GM23338 (cell line): ENCODE results near the gene NDST4. TPM values are rescaled to one million over a fixed set of nuclear protein-coding genes. Genes with fewer than 3 reads are reported as not detected.

ENCODE experiments used
- ATAC-seq: fragments of 200-7000 bp; cut with Tn5 transposase; 3 replicates; pipeline ENCODE4 v1.9.1; 2020
- DNase-seq: peaks from one replicate; pipeline ENCODE4 v3.0.0-alpha.2; 2015; ENCODE audit warnings: low spot score
- H2AFZ ChIP-seq: fragments of 200-600 bp; sonication (generic); 2 replicates; pipeline ENCODE4 v1.8.0; 2016; ENCODE audit warnings: antibody characterized with exemption, mild to moderate bottlenecking, moderate library complexity
- H3F3A ChIP-seq: fragments of 200-600 bp; sonication (generic); replicated peaks from 2 replicates; pipeline ENCODE4 v1.8.0; 2017; ENCODE audit warnings: antibody characterized with exemption, mixed run types, low read depth
- H3K27ac ChIP-seq: fragments of 200-600 bp; sonication (generic); 2 replicates; pipeline ENCODE4 v1.6.1; 2016; ENCODE audit warnings: low read depth
- H3K27me3 ChIP-seq: fragments of 200-600 bp; sonication (generic); 2 replicates; pipeline ENCODE4 v1.8.0; 2016; ENCODE audit warnings: mild to moderate bottlenecking, mixed run types, moderate library complexity; ENCODE audit not compliant: insufficient read depth
- H3K36me3 ChIP-seq: fragments of 200-600 bp; sonication (generic); 2 replicates; pipeline ENCODE4 v1.8.0; 2016; ENCODE audit warnings: mild to moderate bottlenecking; ENCODE audit not compliant: insufficient read depth
- H3K4me1 ChIP-seq: fragments of 200-600 bp; sonication (generic); 2 replicates; pipeline ENCODE4 v1.8.0; 2016; ENCODE audit warnings: mild to moderate bottlenecking, moderate library complexity; ENCODE audit not compliant: insufficient read depth
- H3K4me2 ChIP-seq: fragments of 200-600 bp; sonication (generic); 2 replicates; pipeline ENCODE4 v1.7.1; 2017; ENCODE audit warnings: mixed run types
- H3K4me3 ChIP-seq: fragments of 200-600 bp; sonication (generic); 2 replicates; pipeline ENCODE4 v1.6.1; 2016; ENCODE audit warnings: mixed run types
- H3K79me2 ChIP-seq: fragments of 200-600 bp; sonication (generic); replicated peaks from 2 replicates; pipeline ENCODE4 v1.8.0; 2017; ENCODE audit warnings: mild to moderate bottlenecking; ENCODE audit not compliant: insufficient read depth
- H3K9me2 ChIP-seq: fragments of 200-600 bp; sonication (generic); 2 replicates; pipeline ENCODE4 v1.8.0; 2017; ENCODE audit not compliant: insufficient read depth
- H4K20me1 ChIP-seq: fragments of 200-600 bp; sonication (generic); replicated peaks from 2 replicates; pipeline ENCODE4 v1.8.0; 2017; ENCODE audit warnings: mild to moderate bottlenecking; ENCODE audit not compliant: insufficient read depth
- H3K27ac Mint-ChIP-seq: 2 replicates; pipeline ENCODE4 v1.8.0; 2020; ENCODE audit warnings: inconsistent platforms, mild to moderate bottlenecking, moderate library complexity, mixed read lengths
- H3K27me3 Mint-ChIP-seq: 3 replicates; pipeline ENCODE4 v1.8.0; 2022; ENCODE audit warnings: low read depth, mild to moderate bottlenecking, moderate library complexity, mixed read lengths, inconsistent platforms; ENCODE audit not compliant: insufficient read depth, poor library complexity
- H3K36me3 Mint-ChIP-seq: 3 replicates; pipeline ENCODE4 v1.8.0; 2021; ENCODE audit warnings: low read depth, mild to moderate bottlenecking, inconsistent platforms, moderate library complexity, mixed read lengths
- H3K4me1 Mint-ChIP-seq: 3 replicates; pipeline ENCODE4 v1.8.0; 2020; ENCODE audit warnings: mild to moderate bottlenecking, inconsistent platforms, mixed read lengths
- H3K4me3 Mint-ChIP-seq: 3 replicates; pipeline ENCODE4 v1.8.0; 2021; ENCODE audit warnings: moderate library complexity, mild to moderate bottlenecking, inconsistent platforms, mixed read lengths
- H3K9me3 Mint-ChIP-seq: 3 replicates; pipeline ENCODE4 v1.8.0; 2020; ENCODE audit warnings: moderate library complexity, mild to moderate bottlenecking, inconsistent platforms, mixed read lengths
- CREB1 ChIP-seq: fragments of 250-450 bp; sonication (Bioruptor Pico); IDR thresholded peaks from 2 replicates; pipeline ENCODE4 v1.5.0; 2020; ENCODE audit warnings: low read depth, mild to moderate bottlenecking, moderate library complexity
- CTCF ChIP-seq, 2 experiments: fragments of 200-600 bp in 1 of 2; sonication (generic) in 1 of 2; conservative IDR thresholded peaks; 2 replicates each; pipeline versions ENCODE4 v1.5.1 to v1.6.1; 2016 to 2017; ENCODE audit warnings: antibody characterized with exemption in 2 of 2, low read depth in 2 of 2, mild to moderate bottlenecking in 2 of 2, moderate library complexity in 1 of 2
- ETS1 ChIP-seq: IDR thresholded peaks from 2 replicates; pipeline ENCODE4 v1.6.1; 2016; ENCODE audit warnings: antibody characterized with exemption
- EZH2 ChIP-seq: fragments of 200-600 bp; sonication (generic); IDR thresholded peaks from one replicate; pipeline ENCODE4 v1.8.0; 2017; ENCODE audit warnings: antibody characterized with exemption, mild to moderate bottlenecking, low read depth; ENCODE audit not compliant: unreplicated experiment
- EZH2phosphoT487 ChIP-seq: fragments of 200-600 bp; sonication (generic); IDR thresholded peaks from one replicate; pipeline ENCODE4 v1.8.1; 2018; ENCODE audit warnings: antibody characterized with exemption; ENCODE audit not compliant: unreplicated experiment
- JUNB ChIP-seq: IDR thresholded peaks from one replicate; pipeline ENCODE4 v1.6.1; 2016; ENCODE audit warnings: antibody characterized with exemption; ENCODE audit not compliant: unreplicated experiment
- NANOG ChIP-seq: IDR thresholded peaks from 2 replicates; pipeline ENCODE4 v1.6.1; 2016; ENCODE audit warnings: antibody characterized with exemption, borderline replicate concordance
- POLR2AphosphoS5 ChIP-seq: IDR thresholded peaks from 2 replicates; pipeline ENCODE4 v1.6.1; 2016; ENCODE audit warnings: antibody characterized with exemption, low read depth
- REST ChIP-seq: IDR thresholded peaks from one replicate; pipeline ENCODE4 v1.6.1; 2018; ENCODE audit warnings: antibody characterized with exemption; ENCODE audit not compliant: unreplicated experiment
- STAT1 ChIP-seq: IDR thresholded peaks from one replicate; pipeline ENCODE4 v1.6.1; 2016; ENCODE audit warnings: antibody characterized with exemption; ENCODE audit not compliant: unreplicated experiment
- ZNF114 ChIP-seq: fragments of 250-450 bp; sonication (Bioruptor Pico); IDR thresholded peaks from 2 replicates; pipeline ENCODE4 v1.5.0; 2020; ENCODE audit warnings: mild to moderate bottlenecking, moderate library complexity
- ZNF331 ChIP-seq: fragments of 250-450 bp; sonication (Bioruptor Pico); IDR thresholded peaks from 2 replicates; pipeline ENCODE4 v1.5.0; 2020; ENCODE audit warnings: low read depth, mild to moderate bottlenecking, moderate library complexity
- ZNF462 ChIP-seq: fragments of 250-450 bp; sonication (Bioruptor Pico); IDR thresholded peaks from 2 replicates; pipeline ENCODE4 v1.5.0; 2020; ENCODE audit warnings: mild to moderate bottlenecking, moderate library complexity
- polyA plus RNA-seq: library from polyadenylated mRNA; unstranded; fragments of >200 nt; fragmentation: Nextera tagmentation; extraction: Ambion mirVana; gene quantifications from 2 replicates; pipeline ENCODE4 v1.2.1, GENCODE V29; 2016
- total RNA-seq: library from RNA; depleted of rRNA; stranded (reverse); fragments of >200 nt; shearing (Covaris generic); gene quantifications from 2 replicates; pipeline ENCODE4 v1.2.3, GENCODE V29; 2014

Gene NDST4
- total and polyA plus RNA-seq, 2 experiments from 2014 or later: not detected

- Histone ChIP-seq H3K27ac (no peak overlapping the region), H3K4me2 (no peak overlapping the region), H3K4me1 (peaks cover 6% of the 10 kb centered on the region; the same call in 1 of the 2 replicates), H3K36me3 (no peaks in the 10 kb centered on the region), H3K9me2 (no peaks in the 10 kb centered on the region), H3K79me2 (no peaks in the 10 kb centered on the region), H3K27me3 (no peaks in the 10 kb centered on the region), H3K4me3 (no peak overlapping the region), H3F3A (no peaks in the 10 kb centered on the region), H4K20me1 (no peaks in the 10 kb centered on the region), H2AFZ (peak overlapping the region; percentile 38; the same call in 1 of the 2 replicates)
- ATAC-seq (no peak), DNase-seq (no peak)
- no peak overlapping the region for H3K4me3 Mint-ChIP-seq
- peaks cover 2% of the 10 kb centered on the region for H3K27me3 Mint-ChIP-seq
- no peaks in the 10 kb centered on the region for H3K9me3 Mint-ChIP-seq
- no peak overlapping the region for H3K27ac Mint-ChIP-seq
- no peaks in the 10 kb centered on the region for H3K36me3 Mint-ChIP-seq
- TF ChIP-seq POLR2AphosphoS5 (no peak), EZH2phosphoT487 (no peak), ZNF114 (CRISPR knock-in tag) (no peak), NANOG (no peak), ZNF331 (no peak), EZH2 (no peak), ETS1 (no peak), CTCF (conservative IDR thresholded peaks at IDR 0.05; ENCODE audit: low read depth in 2 of 2) (no peak), CREB1 (CRISPR knock-in tag) (no peak), REST (no peak), ZNF462 (CRISPR knock-in tag) (no peak), JUNB (no peak), STAT1 (no peak)
- peaks cover 8% of the 10 kb centered on the region; the same call in 2 of the 3 replicates for H3K4me1 Mint-ChIP-seq
Measured at GRCh38 chr4:115110191-115111181, 2.9 kb downstream of the NDST4 start.
